ENCODE results near the gene PCMT1. TPM values are rescaled to one million over a fixed set of nuclear protein-coding genes. Genes with fewer than 3 reads are reported as not detected.
A peak's percentile ranks its signal among the peaks of the same experiment; 100 is the strongest.

PCMT1 gene
- total and polyA plus RNA-seq, 2 of the 13 experiments (the other 11 are each of a cell fraction or from before 2014, with no cell fraction given): 112 to 169 TPM

GRCh38 chr6:149749594-149750135 lies at the start of gene PCMT1 (continued):
- no peak for TF ChIP-seq SYNCRIP (IDR thresholded peaks at IDR 0.05; ENCODE audit: insufficient read depth, low read depth, low read length)
- TF ChIP-seq ATM (IDR thresholded peaks at IDR 0.05; ENCODE audit: borderline replicate concordance): no peak
- no peak for TF ChIP-seq ZNF30 (CRISPR knock-in tag; IDR thresholded peaks at IDR 0.05)
- peak; percentile 49; the same call in 1 of the 2 replicates for TF ChIP-seq ZNF142 (CRISPR knock-in tag; IDR thresholded peaks at IDR 0.05)
- no peak for TF ChIP-seq ZNF530 (CRISPR knock-in tag; IDR thresholded peaks at IDR 0.05; ENCODE audit: low read depth)
- peak; percentile 6; the same call in 1 of the 2 replicates for TF ChIP-seq GPN1 (CRISPR knock-in tag; IDR thresholded peaks at IDR 0.05; ENCODE audit: borderline replicate concordance)
- TF ChIP-seq ZNF275 (CRISPR knock-in tag; IDR thresholded peaks at IDR 0.05; ENCODE audit: borderline replicate concordance): peak; percentile 97
- TF ChIP-seq HNRNPUL1 (IDR thresholded peaks at IDR 0.05; ENCODE audit: low read depth, low read length): no peak
- TF ChIP-seq MNT (IDR thresholded peaks at IDR 0.05): no peak
- TF ChIP-seq TBX2 (CRISPR knock-in tag; IDR thresholded peaks at IDR 0.05; ENCODE audit: borderline replicate concordance): peak; percentile 67; the same call in 1 of the 2 replicates
- peak; percentile 90; the same call in 1 of the 2 replicates for TF ChIP-seq IRX3 (CRISPR knock-in tag; IDR thresholded peaks at IDR 0.05; ENCODE audit: borderline replicate concordance, low read depth)
- no peak for TF ChIP-seq RAD51 (IDR thresholded peaks at IDR 0.05; ENCODE audit: borderline replicate concordance)
- TF ChIP-seq GFI1 (CRISPR knock-in tag; IDR thresholded peaks at IDR 0.05; ENCODE audit: borderline replicate concordance): no peak
- TF ChIP-seq SP1 (IDR thresholded peaks at IDR 0.05): no peak
- TF ChIP-seq SP1 (CRISPR knock-in tag; IDR thresholded peaks at IDR 0.05): peak; percentile 42
- TF ChIP-seq ELF1 (CRISPR knock-in tag; IDR thresholded peaks at IDR 0.05): peak; percentile 7; the same call in 1 of the 2 replicates
- TF ChIP-seq ZNF512B (CRISPR knock-in tag; IDR thresholded peaks at IDR 0.05; ENCODE audit: borderline replicate concordance): no peak
